Smooth muscle cell (in vitro differentiated cells): ENCODE data around the gene IL10. TPM values are rescaled to one million over a fixed set of nuclear protein-coding genes. Genes with fewer than 3 reads are reported as not detected.

Source experiments
- DNase-seq: peaks from one replicate; lab custom pipeline; 2025; ENCODE audit not compliant: unreplicated experiment; lab: John Stamatoyannopoulos, UW
- H2AFZ ChIP-seq: fragments of 200-600 bp; sonication (generic); 2 replicates; pipeline ENCODE4 v1.6.0; 2016; ENCODE audit warnings: antibody characterized with exemption, low read depth, mild to moderate bottlenecking
- H3F3A ChIP-seq: fragments of 200-600 bp; sonication (generic); 2 replicates; pipeline ENCODE4 v1.6.0; 2017; ENCODE audit warnings: antibody characterized with exemption, low read depth
- H3K27ac ChIP-seq: fragments of 200-600 bp; sonication (generic); 2 replicates; pipeline ENCODE4 v1.5.1; 2016; ENCODE audit warnings: low read depth, mild to moderate bottlenecking
- H3K27me3 ChIP-seq: fragments of 200-600 bp; sonication (generic); 2 replicates; pipeline ENCODE4 v1.6.1; 2016; ENCODE audit warnings: low read depth, mild to moderate bottlenecking
- H3K36me3 ChIP-seq: fragments of 200-600 bp; sonication (generic); 2 replicates; pipeline ENCODE4 v1.5.1; 2016; ENCODE audit warnings: low read depth
- H3K4me1 ChIP-seq: fragments of 200-600 bp; sonication (generic); 2 replicates; pipeline ENCODE4 v1.5.1; 2016; ENCODE audit warnings: low read depth
- H3K4me2 ChIP-seq: fragments of 200-600 bp; sonication (generic); 2 replicates; pipeline ENCODE4 v1.6.0; 2016; ENCODE audit warnings: mild to moderate bottlenecking
- H3K4me3 ChIP-seq: fragments of 200-600 bp; sonication (generic); 2 replicates; pipeline ENCODE4 v1.5.1; 2016; ENCODE audit warnings: mild to moderate bottlenecking
- H3K79me2 ChIP-seq: fragments of 200-600 bp; sonication (generic); 2 replicates; pipeline ENCODE4 v1.6.0; 2016; ENCODE audit warnings: low read depth, mild to moderate bottlenecking
- H3K9ac ChIP-seq: fragments of 200-600 bp; sonication (generic); 2 replicates; pipeline ENCODE4 v1.6.0; 2016; ENCODE audit warnings: low read depth
- H3K9me3 ChIP-seq: fragments of 200-600 bp; sonication (generic); replicated peaks from 2 replicates; pipeline ENCODE4 v1.5.1; 2016; ENCODE audit warnings: low read depth
- H4K20me1 ChIP-seq: fragments of 200-600 bp; sonication (generic); 2 replicates; pipeline ENCODE4 v1.6.0; 2016; ENCODE audit warnings: low read depth
- CTCF ChIP-seq: fragments of 200-600 bp; sonication (generic); IDR thresholded peaks from 2 replicates; pipeline ENCODE4 v1.5.1; 2017; ENCODE audit warnings: borderline replicate concordance, mild to moderate bottlenecking, antibody characterized with exemption; ENCODE audit not compliant: insufficient read depth, poor library complexity, severe bottlenecking
- WGBS: methylation state at CpG from one replicate; pipeline ENCODE4 v1.1.7; 2016; ENCODE audit warnings: low lambda C conversion rate; 5-methylcytosine and 5-hydroxymethylcytosine counted together
- polyA plus RNA-seq: library from polyadenylated mRNA; unstranded; fragments of >200 nt; fragmentation: Nextera tagmentation; extraction: Ambion mirVana; gene quantifications from 2 replicates; pipeline ENCODE4 v1.2.1, GENCODE V29; 2016
- total RNA-seq: library from RNA; depleted of rRNA; stranded (reverse); fragments of >200 nt; gene quantifications from 2 replicates; pipeline ENCODE4 v1.2.3, GENCODE V29; 2014

The IL10 gene
- total and polyA plus RNA-seq, 2 experiments from 2014 or later: 1.2 to 2.2 TPM

- Histone ChIP-seq H3K27ac (no peak overlapping the region), H3F3A (no peaks in the 10 kb centered on the region), H4K20me1 (no peaks in the 10 kb centered on the region), H3K9ac (no peak overlapping the region), H3K4me3 (no peak overlapping the region), H3K4me1 (no peaks in the 10 kb centered on the region), H3K27me3 (no peaks in the 10 kb centered on the region), H3K79me2 (no peaks in the 10 kb centered on the region), H3K9me3 (no peaks in the 10 kb centered on the region), H2AFZ (no peak overlapping the region), H3K36me3 (no peaks in the 10 kb centered on the region), H3K4me2 (no peak overlapping the region)
- WGBS: 65% methylated on average over 2 of the region's 2 CpGs
- TF ChIP-seq CTCF: no peak
- DNase-seq: no peak
Observed at GRCh38 chr1:206814716-206815341, 42.5 kb upstream of the IL10 start.

- 75% methylated on average over 2 of the region's 2 CpGs for WGBS
- no peak overlapping the region for H3K4me3 ChIP-seq
- H3K9ac ChIP-seq: no peak overlapping the region
- no peaks in the 10 kb centered on the region for H3K4me1 ChIP-seq
- H3F3A ChIP-seq: no peaks in the 10 kb centered on the region
- H3K27me3 ChIP-seq: no peaks in the 10 kb centered on the region
- H2AFZ ChIP-seq: no peak overlapping the region
- DNase-seq: no peak
- H3K27ac ChIP-seq: no peak overlapping the region
- H4K20me1 ChIP-seq: no peaks in the 10 kb centered on the region
- H3K4me2 ChIP-seq: no peak overlapping the region
- H3K36me3 ChIP-seq: no peaks in the 10 kb centered on the region
- H3K79me2 ChIP-seq: no peaks in the 10 kb centered on the region
- no peaks in the 10 kb centered on the region for H3K9me3 ChIP-seq
- TF ChIP-seq CTCF: no peak
Observed at GRCh38 chr1:206812471-206812870, 40.2 kb upstream of the IL10 start.

- Histone ChIP-seq H3K9ac (no peak overlapping the region), H2AFZ (no peak overlapping the region), H3K4me2 (no peak overlapping the region), H3K4me1 (no peaks in the 10 kb centered on the region), H3K27me3 (no peaks in the 10 kb centered on the region), H3K9me3 (no peaks in the 10 kb centered on the region), H3K4me3 (no peak overlapping the region), H3K27ac (no peak overlapping the region), H3F3A (no peaks in the 10 kb centered on the region), H3K36me3 (no peaks in the 10 kb centered on the region), H4K20me1 (no peaks in the 10 kb centered on the region), H3K79me2 (no peaks in the 10 kb centered on the region)
- no peak for DNase-seq
- peak; percentile 46 for TF ChIP-seq CTCF
- 72% methylated on average over 4 of the region's 4 CpGs for WGBS
Observed at GRCh38 chr1:206809504-206810084, 37.3 kb upstream of the IL10 start.

GRCh38 chr1:206808615-206809014 is 36.3 kb upstream of the IL10 start:
- 61% methylated on average over 2 of the region's 2 CpGs for WGBS
- no peak overlapping the region for H2AFZ ChIP-seq
- H3K4me3 ChIP-seq: no peak overlapping the region
- no peaks in the 10 kb centered on the region for H3K4me1 ChIP-seq
- DNase-seq: no peak
- peak; percentile 57 for TF ChIP-seq CTCF
- H3K4me2 ChIP-seq: no peak overlapping the region
- no peaks in the 10 kb centered on the region for H3K79me2 ChIP-seq
- H3K9me3 ChIP-seq: no peaks in the 10 kb centered on the region
- H3K27me3 ChIP-seq: no peaks in the 10 kb centered on the region
- H3F3A ChIP-seq: no peaks in the 10 kb centered on the region
- no peaks in the 10 kb centered on the region for H3K36me3 ChIP-seq
- H3K9ac ChIP-seq: no peak overlapping the region
- H3K27ac ChIP-seq: no peak overlapping the region
- no peaks in the 10 kb centered on the region for H4K20me1 ChIP-seq
